Measurements from ENCODE around the gene DLX4. TPM values are rescaled to one million over a fixed set of nuclear protein-coding genes. Genes with fewer than 3 reads are reported as not detected.

The DLX4 gene
- polyA plus RNA-seq, 2 donors: 0.28 to 1.0 TPM

DNA sequence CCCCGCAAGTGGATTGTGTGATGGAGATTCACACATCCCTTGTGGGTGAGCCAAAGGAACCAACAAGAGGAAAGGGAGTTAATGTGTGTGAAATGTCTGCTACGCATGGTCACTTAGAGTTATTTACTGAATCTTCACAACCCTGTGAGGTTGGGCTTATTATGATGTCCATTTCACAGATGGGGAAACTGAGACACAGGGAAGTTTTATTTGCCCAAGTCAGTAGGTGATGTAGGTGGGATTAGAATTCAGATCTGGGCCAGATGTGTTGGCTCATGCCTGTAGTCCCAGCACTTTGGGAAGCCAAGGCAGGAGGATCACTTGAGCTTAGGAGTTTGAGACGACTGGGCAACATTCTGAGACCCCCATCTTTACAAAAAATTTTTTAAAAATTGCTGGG lies 11.6 kb upstream of the DLX4 start:
- no peaks in the 10 kb centered on the region for H3K36me3 ChIP-seq (ENCODE audit: control insufficient read depth in 2 of 2, insufficient read depth in 2 of 2, low read length in 1 of 2)
- H3K4me3 ChIP-seq (ENCODE audit: low read depth in 1 of 2, low read length in 2 of 2): no peak overlapping the region
- H3K4me1 ChIP-seq (ENCODE audit: control insufficient read depth in 2 of 2, insufficient read depth in 2 of 2, low read length in 1 of 2): peaks cover 0 to 8% of the 10 kb centered on the region in 2 donors
- peaks cover 0 to 1% of the 10 kb centered on the region in 2 donors for H3K27me3 ChIP-seq (ENCODE audit: control insufficient read depth in 1 of 2, insufficient read depth in 2 of 2, low read length in 2 of 2)
- H3K9me3 ChIP-seq (ENCODE audit: control insufficient read depth in 2 of 2, insufficient read depth in 1 of 2, low read depth in 1 of 2, low read length in 1 of 2): no peaks in the 10 kb centered on the region
- no peak overlapping the region for H3K27ac ChIP-seq (ENCODE audit: low read depth in 2 of 2, low read length in 1 of 2)
- 88 to 89% methylated on average over 3 of the region's 3 CpGs for WGBS, 2 donors

DNA sequence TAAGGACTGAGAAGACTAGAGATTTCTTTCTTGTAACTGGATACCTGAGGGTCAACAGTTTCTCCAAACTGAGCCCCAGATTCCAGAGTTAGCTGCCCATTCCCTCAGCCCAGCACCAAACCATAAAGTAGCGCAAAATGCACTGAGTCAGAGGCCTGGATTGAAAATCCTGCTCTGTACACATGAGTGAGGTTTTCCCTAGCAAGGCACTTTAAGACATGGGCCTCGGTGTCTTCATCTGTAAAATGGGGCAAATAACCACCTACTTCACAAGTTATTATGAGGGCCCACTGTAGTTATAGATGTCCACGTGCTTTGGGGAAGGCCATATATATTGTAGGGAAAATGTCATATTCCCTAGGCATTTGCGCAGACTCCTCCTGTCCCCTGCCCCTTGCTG lies 10.3 kb upstream of the DLX4 start:
- Histone ChIP-seq H3K4me3 (ENCODE audit: low read depth in 1 of 2, low read length in 2 of 2) (no peak overlapping the region), H3K4me1 (ENCODE audit: control insufficient read depth in 2 of 2, insufficient read depth in 2 of 2, low read length in 1 of 2) (peaks cover 0 to 10% of the 10 kb centered on the region in 2 donors), H3K9me3 (ENCODE audit: control insufficient read depth in 2 of 2, insufficient read depth in 1 of 2, low read depth in 1 of 2, low read length in 1 of 2) (no peaks in the 10 kb centered on the region), H3K27me3 (ENCODE audit: control insufficient read depth in 1 of 2, insufficient read depth in 2 of 2, low read length in 2 of 2) (peaks cover 0 to 6% of the 10 kb centered on the region in 2 donors), H3K36me3 (ENCODE audit: control insufficient read depth in 2 of 2, insufficient read depth in 2 of 2, low read length in 1 of 2) (no peaks in the 10 kb centered on the region), H3K27ac (ENCODE audit: low read depth in 2 of 2, low read length in 1 of 2) (no peak overlapping the region)
- WGBS, 2 donors: 92 to 94% methylated on average over 4 of the region's 4 CpGs

DNA sequence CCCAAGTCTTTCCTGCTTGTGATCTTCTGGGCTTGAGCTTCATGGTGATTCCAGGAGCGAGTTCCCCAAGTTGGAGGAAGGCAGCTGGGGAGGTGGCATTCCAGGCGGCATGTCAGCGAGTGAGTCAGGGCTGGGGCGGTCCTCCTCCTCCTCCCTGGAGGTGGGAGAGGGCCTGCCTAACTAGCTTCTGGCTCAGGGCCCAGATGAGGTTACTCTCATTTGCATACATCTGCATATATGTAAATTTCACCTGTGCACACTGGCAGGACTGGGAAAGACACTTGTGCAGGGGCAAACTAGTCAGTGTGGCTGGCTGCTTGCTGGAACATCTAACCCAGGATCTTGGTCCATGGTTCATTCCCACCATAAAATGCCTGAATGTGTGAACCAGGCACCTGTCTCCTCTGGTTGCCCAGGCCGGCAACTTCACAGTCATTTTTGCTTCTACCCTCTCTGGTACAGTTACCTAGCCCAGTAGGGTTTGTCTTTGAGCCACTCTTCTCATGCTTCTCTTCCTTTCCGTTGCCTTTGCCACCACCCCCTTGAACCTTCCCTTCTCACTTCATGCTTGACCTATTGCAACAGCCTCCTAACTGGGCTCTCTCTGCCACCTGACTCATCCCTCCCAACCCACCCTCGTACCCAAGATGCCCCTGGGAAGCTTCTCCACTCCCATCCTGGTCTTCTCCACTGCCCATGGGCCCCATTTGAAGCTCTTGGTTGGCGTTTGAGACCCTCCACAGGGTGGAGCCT lies 9.6 kb upstream of the DLX4 start:
- no peaks in the 10 kb centered on the region for H3K9me3 ChIP-seq (ENCODE audit: control insufficient read depth in 2 of 2, insufficient read depth in 1 of 2, low read depth in 1 of 2, low read length in 1 of 2)
- peaks cover 0 to 12% of the 10 kb centered on the region in 2 donors for H3K27me3 ChIP-seq (ENCODE audit: control insufficient read depth in 1 of 2, insufficient read depth in 2 of 2, low read length in 2 of 2)
- no peaks in the 10 kb centered on the region for H3K36me3 ChIP-seq (ENCODE audit: control insufficient read depth in 2 of 2, insufficient read depth in 2 of 2, low read length in 1 of 2)
- 61 to 68% methylated on average over 8 of the region's 8 CpGs for WGBS, 2 donors
- H3K27ac ChIP-seq (ENCODE audit: low read depth in 2 of 2, low read length in 1 of 2): no peak overlapping the region
- no peak overlapping the region for H3K4me3 ChIP-seq (ENCODE audit: low read depth in 1 of 2, low read length in 2 of 2)
- H3K4me1 ChIP-seq (ENCODE audit: control insufficient read depth in 2 of 2, insufficient read depth in 2 of 2, low read length in 1 of 2): peaks cover 0 to 11% of the 10 kb centered on the region in 2 donors

DNA sequence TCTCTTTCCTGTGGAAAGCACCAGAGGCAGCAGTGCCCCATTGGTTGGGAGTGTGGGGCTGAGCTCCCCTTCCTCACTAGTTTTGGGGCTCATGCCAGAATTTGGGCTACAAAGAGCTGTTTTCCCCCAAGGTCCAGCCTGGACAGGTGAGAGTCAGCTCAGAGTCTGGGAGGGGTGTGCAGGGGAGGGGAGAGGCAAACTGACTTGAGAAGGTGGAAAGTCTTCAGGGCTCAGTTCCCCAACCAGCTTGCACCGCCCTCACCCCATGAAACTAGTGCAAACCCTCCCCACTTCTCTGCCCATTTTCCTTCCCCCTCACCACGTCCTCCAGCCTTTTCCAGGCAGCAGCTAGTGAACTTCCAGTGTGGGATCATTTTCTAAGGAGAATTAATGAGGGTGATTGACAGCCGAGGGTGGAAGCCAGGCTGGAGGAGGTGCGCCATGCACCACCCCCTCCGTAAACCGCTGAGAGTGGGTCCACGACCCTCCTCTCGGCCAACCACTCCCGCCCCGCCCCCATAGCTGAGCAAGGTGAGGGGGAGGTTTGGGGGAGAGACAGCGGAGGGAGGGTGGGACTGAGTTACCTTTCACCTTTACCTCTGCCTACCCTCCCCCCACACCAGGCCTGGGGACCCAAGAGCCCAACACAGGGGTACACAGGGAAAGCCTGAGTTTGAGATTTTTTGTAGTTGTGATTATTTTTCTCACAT lies 6.2 kb upstream of the DLX4 start:
- Histone ChIP-seq H3K9me3 (ENCODE audit: control insufficient read depth in 2 of 2, insufficient read depth in 1 of 2, low read depth in 1 of 2, low read length in 1 of 2) (no peaks in the 10 kb centered on the region), H3K4me1 (ENCODE audit: control insufficient read depth in 2 of 2, insufficient read depth in 2 of 2, low read length in 1 of 2) (peaks cover 3 to 7% of the 10 kb centered on the region in 2 donors), H3K4me3 (ENCODE audit: low read depth in 1 of 2, low read length in 2 of 2) (no peak overlapping the region), H3K27me3 (ENCODE audit: control insufficient read depth in 1 of 2, insufficient read depth in 2 of 2, low read length in 2 of 2) (peaks cover 0 to 22% of the 10 kb centered on the region in 2 donors), H3K27ac (ENCODE audit: low read depth in 2 of 2, low read length in 1 of 2) (no peak overlapping the region), H3K36me3 (ENCODE audit: control insufficient read depth in 2 of 2, insufficient read depth in 2 of 2, low read length in 1 of 2) (no peaks in the 10 kb centered on the region)
- 20 to 32% methylated on average over 11 of the region's 11 CpGs for WGBS, 2 donors

DNA sequence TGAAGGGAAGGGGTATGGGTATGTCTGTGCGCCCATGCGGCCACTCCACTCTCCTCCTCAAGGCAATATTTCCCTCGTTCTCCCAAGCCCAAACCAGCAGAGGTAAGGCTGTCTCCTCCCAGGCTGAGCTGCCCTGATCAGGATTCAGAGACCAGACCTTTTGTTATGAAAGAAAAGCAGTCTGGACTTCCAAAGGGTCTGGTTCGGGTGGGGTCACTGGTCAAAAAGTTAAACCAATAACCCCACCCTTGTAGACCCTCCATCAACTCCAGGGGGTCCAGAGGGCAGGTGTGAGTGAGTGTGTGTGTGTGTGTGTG lies 5.7 kb upstream of the DLX4 start:
- Histone ChIP-seq H3K27ac (ENCODE audit: low read depth in 2 of 2, low read length in 1 of 2) (no peak overlapping the region), H3K27me3 (ENCODE audit: control insufficient read depth in 1 of 2, insufficient read depth in 2 of 2, low read length in 2 of 2) (peaks cover 0 to 22% of the 10 kb centered on the region in 2 donors), H3K4me1 (ENCODE audit: control insufficient read depth in 2 of 2, insufficient read depth in 2 of 2, low read length in 1 of 2) (peaks cover 3 to 7% of the 10 kb centered on the region in 2 donors), H3K9me3 (ENCODE audit: control insufficient read depth in 2 of 2, insufficient read depth in 1 of 2, low read depth in 1 of 2, low read length in 1 of 2) (no peaks in the 10 kb centered on the region), H3K36me3 (ENCODE audit: control insufficient read depth in 2 of 2, insufficient read depth in 2 of 2, low read length in 1 of 2) (no peaks in the 10 kb centered on the region), H3K4me3 (ENCODE audit: low read depth in 1 of 2, low read length in 2 of 2) (no peak overlapping the region)
- WGBS, 2 donors: 39 to 48% methylated on average over 4 of the region's 4 CpGs

DNA sequence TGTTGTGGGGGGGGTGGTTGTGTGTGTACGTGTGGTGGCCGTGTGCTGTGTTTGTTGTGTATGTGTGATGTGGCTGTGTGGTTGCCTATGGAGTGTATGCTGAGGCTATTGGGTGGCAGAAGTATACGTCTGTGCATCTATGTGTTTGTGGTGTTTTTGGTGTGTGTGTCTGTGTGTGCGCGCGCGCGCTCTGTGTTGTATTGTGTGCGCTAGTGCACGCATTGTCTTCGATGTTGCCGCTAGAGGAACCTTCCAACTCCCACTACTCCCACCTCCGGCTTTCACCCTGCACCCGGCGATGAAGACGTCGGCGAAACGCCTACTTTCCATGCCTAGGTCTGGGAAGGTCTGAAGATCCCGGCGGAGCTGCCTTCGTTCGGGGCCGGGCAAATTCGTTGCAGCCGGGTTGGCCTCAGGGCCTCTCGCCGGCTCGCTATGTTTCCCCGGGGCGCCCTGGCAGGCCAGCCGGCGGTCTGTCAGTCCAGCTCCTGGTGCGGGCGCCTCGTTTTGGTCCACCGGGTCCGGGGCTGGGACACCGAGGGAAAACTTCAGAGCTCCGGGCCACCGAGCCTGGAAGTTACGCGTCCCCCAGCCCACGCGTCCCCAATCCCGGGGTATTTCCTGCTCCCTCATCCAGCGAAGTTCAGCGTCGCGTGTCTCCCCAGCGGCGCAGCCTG lies 5.2 kb upstream of the DLX4 start:
- Histone ChIP-seq H3K9me3 (ENCODE audit: control insufficient read depth in 2 of 2, insufficient read depth in 1 of 2, low read depth in 1 of 2, low read length in 1 of 2) (no peaks in the 10 kb centered on the region), H3K4me1 (ENCODE audit: control insufficient read depth in 2 of 2, insufficient read depth in 2 of 2, low read length in 1 of 2) (peaks cover 3 to 7% of the 10 kb centered on the region in 2 donors), H3K4me3 (ENCODE audit: low read depth in 1 of 2, low read length in 2 of 2) (no peak overlapping the region), H3K27ac (ENCODE audit: low read depth in 2 of 2, low read length in 1 of 2) (no peak overlapping the region), H3K27me3 (ENCODE audit: control insufficient read depth in 1 of 2, insufficient read depth in 2 of 2, low read length in 2 of 2) (peaks cover 0 to 22% of the 10 kb centered on the region in 2 donors), H3K36me3 (ENCODE audit: control insufficient read depth in 2 of 2, insufficient read depth in 2 of 2, low read length in 1 of 2) (no peaks in the 10 kb centered on the region)
- WGBS, 2 donors: 11 to 20% methylated on average over 52 of the region's 52 CpGs

DNA sequence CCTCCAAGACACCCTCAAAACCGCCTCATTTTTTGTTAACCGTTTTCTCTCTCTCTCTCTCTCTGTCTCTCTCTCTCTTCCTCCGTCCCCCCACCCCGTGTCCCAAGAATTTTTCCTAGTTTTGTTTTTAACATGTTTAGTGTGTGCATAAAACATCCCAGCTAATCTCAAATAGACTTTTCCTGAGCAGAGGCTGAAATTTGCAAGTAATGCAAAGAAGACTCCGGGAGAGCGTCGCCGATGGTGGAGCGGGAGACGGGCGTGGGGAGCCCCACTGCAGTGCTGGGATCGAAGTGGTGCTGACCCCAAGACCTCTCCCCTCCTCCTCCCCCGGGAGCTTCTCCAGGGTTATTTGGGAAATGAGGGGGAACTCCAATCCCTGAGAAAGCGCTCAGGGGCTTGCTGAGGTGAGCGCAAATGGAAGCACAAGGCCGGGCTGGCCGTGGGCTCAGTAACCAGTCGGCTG lies 4.7 kb upstream of the DLX4 start:
- WGBS, 2 donors: 10 to 24% methylated on average over 18 of the region's 18 CpGs

DNA sequence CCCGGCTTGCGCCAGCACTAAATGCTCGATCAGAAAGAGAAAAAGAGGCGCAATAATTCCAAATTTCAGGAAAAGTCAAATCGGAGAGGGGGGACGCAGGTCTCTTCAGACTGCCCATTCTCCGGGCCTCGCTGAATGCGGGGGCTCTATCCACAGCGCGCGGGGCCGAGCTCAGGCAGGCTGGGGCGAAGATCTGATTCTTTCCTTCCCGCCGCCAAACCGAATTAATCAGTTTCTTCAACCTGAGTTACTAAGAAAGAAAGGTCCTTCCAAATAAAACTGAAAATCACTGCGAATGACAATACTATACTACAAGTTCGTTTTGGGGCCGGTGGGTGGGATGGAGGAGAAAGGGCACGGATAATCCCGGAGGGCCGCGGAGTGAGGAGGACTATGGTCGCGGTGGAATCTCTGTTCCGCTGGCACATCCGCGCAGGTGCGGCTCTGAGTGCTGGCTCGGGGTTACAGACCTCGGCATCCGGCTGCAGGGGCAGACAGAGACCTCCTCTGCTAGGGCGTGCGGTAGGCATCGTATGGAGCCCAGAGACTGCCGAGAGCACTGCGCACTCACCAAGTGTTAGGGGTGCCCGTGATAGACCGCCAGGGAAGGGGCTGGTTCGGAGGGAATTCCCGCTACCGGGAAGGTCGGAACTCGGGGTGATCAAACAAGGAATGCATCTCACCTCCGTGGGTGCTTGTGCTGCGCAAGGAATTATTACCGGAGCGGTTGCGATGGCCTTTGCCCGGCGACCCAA lies 4.0 kb upstream of the DLX4 start:
- Histone ChIP-seq H3K27ac (ENCODE audit: low read depth in 2 of 2, low read length in 1 of 2) (no peak overlapping the region), H3K4me1 (ENCODE audit: control insufficient read depth in 2 of 2, insufficient read depth in 2 of 2, low read length in 1 of 2) (peaks cover 3 to 6% of the 10 kb centered on the region in 2 donors), H3K4me3 (ENCODE audit: low read depth in 1 of 2, low read length in 2 of 2) (no peak overlapping the region), H3K27me3 (ENCODE audit: control insufficient read depth in 1 of 2, insufficient read depth in 2 of 2, low read length in 2 of 2) (peaks cover 0 to 22% of the 10 kb centered on the region in 2 donors), H3K36me3 (ENCODE audit: control insufficient read depth in 2 of 2, insufficient read depth in 2 of 2, low read length in 1 of 2) (no peaks in the 10 kb centered on the region), H3K9me3 (ENCODE audit: control insufficient read depth in 2 of 2, insufficient read depth in 1 of 2, low read depth in 1 of 2, low read length in 1 of 2) (no peaks in the 10 kb centered on the region)
- 9 to 29% methylated on average over 52 of the region's 52 CpGs for WGBS, 2 donors

More for the DNA sequence above, 4.7 kb upstream of the DLX4 start:
- Histone ChIP-seq H3K4me1 (ENCODE audit: control insufficient read depth in 2 of 2, insufficient read depth in 2 of 2, low read length in 1 of 2) (peaks cover 3 to 5% of the 10 kb centered on the region in 2 donors), H3K36me3 (ENCODE audit: control insufficient read depth in 2 of 2, insufficient read depth in 2 of 2, low read length in 1 of 2) (no peaks in the 10 kb centered on the region), H3K9me3 (ENCODE audit: control insufficient read depth in 2 of 2, insufficient read depth in 1 of 2, low read depth in 1 of 2, low read length in 1 of 2) (no peaks in the 10 kb centered on the region), H3K4me3 (ENCODE audit: low read depth in 1 of 2, low read length in 2 of 2) (no peak overlapping the region), H3K27ac (ENCODE audit: low read depth in 2 of 2, low read length in 1 of 2) (no peak overlapping the region), H3K27me3 (ENCODE audit: control insufficient read depth in 1 of 2, insufficient read depth in 2 of 2, low read length in 2 of 2) (peaks cover 0 to 22% of the 10 kb centered on the region in 2 donors)

DNA sequence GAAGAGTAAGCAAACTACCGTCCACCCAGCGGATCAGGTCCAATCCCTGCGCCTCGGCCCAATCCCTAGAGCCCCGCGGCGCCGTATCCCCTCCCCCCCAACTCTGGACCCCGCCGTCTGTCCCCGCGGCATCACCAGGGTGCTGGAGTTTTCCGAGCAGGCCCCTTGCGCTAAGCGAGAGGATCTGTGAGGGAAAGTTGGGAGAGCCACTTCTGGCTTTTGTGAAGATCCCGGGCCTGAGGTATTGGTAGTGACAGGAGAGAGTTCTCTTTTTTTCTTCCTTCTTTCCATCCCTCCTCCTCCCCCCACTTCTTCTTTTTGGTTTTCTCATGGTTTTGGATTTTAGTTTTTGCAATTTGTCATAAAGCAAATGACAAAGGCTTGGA lies 3.5 kb upstream of the DLX4 start:
- H3K27me3 ChIP-seq (ENCODE audit: control insufficient read depth in 1 of 2, insufficient read depth in 2 of 2, low read length in 2 of 2): peaks cover 0 to 22% of the 10 kb centered on the region in 2 donors
- H3K9me3 ChIP-seq (ENCODE audit: control insufficient read depth in 2 of 2, insufficient read depth in 1 of 2, low read depth in 1 of 2, low read length in 1 of 2): no peaks in the 10 kb centered on the region
- no peaks in the 10 kb centered on the region for H3K36me3 ChIP-seq (ENCODE audit: control insufficient read depth in 2 of 2, insufficient read depth in 2 of 2, low read length in 1 of 2)
- 21 to 45% methylated on average over 16 of the region's 16 CpGs for WGBS, 2 donors
- H3K4me1 ChIP-seq (ENCODE audit: control insufficient read depth in 2 of 2, insufficient read depth in 2 of 2, low read length in 1 of 2): peaks cover 3 to 6% of the 10 kb centered on the region in 2 donors
- no peak overlapping the region for H3K27ac ChIP-seq (ENCODE audit: low read depth in 2 of 2, low read length in 1 of 2)
- H3K4me3 ChIP-seq (ENCODE audit: low read depth in 1 of 2, low read length in 2 of 2): no peak overlapping the region
